GM19240 (cell line): ENCODE results near the gene TUBGCP3.

Experiments
- DNase-seq: peaks from one replicate; pipeline ENCODE4 v3.0.0; 2011; ENCODE audit warnings: low spot score; ENCODE audit not compliant: insufficient read length

TUBGCP3 gene

DNA sequence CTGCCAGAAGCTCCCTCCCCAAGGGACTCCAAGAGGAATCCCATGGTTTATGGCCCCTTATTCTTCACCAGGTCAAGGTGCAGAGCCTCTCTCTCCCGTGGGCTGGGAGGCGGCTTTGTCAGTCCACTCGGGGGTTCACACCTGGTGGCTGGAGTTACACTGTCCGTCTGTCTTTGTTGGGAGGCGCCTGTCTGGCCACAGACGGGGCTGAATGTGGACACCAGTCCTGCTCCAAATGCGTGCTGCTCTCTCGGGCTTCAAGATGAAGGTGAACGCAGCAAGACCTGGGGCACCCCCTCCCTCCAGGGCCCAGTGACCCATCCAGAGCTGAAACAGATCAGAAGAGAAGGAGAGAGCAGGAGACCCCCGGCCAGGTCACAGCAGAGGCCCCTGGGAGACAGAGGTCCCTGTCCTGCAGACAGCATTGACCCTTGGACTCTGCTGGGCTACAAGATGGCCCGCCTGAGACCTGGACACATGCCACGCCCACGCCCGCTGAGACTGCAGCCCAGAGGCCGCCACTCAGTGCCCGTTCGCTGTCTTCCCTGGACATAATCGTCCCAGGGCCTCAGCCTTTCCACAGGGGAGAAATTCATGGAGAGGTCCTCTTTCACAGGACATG, 29.9 kb upstream of the TUBGCP3 start:
- no peak for DNase-seq

- DNase-seq: no peak
These were observed 28.8 kb upstream of the TUBGCP3 start for GRCh38 chr13:112616586-112617362.

DNA sequence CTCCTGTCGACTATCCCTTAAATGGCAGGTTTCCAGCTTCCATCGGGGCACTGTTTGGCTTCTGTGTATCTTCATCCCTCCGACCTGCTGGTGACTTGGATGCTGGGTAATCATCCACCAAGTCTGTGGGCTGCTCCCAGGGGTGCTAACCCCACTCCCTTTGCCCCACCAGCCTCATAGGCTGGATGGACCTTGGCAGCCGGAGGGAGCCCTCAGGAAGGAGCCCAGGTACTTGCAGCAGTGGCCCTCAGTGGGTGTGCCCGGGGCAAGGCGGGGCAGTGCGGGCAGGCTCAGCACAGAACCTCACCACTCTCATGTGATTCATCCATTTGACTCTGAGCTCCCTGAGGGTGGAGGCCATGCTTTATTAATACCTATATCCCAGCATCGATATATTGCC, 27.4 kb upstream of the TUBGCP3 start:
- no peak for DNase-seq

GRCh38 chr13:112614835-112615234, 26.9 kb upstream of the TUBGCP3 start:
- no peak for DNase-seq

DNA sequence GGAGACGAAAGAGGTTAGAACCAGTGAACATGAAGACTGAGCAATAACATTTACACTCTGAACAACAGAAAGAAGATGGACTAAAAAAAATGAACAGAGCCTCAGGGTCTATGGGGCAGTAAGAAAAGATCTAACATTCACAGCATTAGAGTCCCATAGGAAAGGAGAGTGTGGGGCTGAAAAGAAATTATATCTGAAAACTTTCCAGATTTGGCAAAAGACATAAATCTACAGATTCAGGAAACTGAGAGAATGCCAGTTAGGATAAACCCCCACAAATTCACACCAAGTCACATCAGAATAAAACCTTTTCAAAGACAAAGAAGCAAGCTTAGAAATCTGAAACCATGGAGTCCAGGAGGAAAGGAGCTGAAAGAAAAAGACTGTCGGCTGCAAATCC, 20.3 kb upstream of the TUBGCP3 start:
- DNase-seq: no peak

DNA sequence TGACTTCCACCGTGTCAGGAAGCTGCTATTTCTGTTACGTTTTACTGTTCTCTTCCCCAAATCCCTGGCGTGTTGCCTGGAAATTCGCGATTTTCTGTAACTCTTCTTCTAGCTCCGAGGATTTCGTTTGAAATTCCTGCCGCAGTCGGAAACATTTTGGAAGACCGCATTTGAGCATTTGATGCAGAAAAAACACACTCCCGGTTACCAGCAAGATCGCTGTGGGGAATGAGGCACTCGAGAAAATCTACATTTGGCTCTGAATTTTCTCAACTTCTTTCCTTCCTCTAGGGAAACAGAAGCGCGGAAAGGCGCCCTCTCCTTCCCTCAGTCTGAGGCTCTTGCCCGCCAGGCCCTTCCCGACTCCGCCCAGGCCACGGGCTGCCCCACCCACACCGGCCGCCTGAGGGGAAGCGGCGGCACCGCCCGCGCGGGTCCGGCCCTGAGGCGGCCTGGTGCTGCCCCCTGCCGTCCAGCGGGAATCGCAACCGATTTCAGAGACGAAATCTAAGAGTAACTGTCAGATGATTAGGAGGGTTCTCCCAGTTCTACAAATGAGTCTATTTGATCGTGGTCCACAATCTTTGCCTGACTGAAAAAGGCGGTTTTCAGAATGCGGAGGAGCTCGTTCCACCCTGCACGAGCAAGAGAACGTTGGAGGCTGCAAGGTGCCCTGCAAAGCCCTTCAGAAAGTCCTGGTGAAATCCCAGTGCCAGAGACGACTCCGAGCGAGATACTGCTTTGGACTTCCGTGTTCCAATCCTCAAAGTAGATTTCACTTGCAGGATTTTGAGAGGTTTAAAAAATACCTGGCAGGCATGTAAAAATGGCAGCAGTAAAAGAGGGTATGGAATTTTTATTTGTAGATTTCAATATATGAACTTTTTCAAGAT, 18.4 kb upstream of the TUBGCP3 start:
- peak; percentile 89 for DNase-seq

- DNase-seq: no peak
These were observed 17.6 kb upstream of the TUBGCP3 start for GRCh38 chr13:112605531-112605990.

DNA sequence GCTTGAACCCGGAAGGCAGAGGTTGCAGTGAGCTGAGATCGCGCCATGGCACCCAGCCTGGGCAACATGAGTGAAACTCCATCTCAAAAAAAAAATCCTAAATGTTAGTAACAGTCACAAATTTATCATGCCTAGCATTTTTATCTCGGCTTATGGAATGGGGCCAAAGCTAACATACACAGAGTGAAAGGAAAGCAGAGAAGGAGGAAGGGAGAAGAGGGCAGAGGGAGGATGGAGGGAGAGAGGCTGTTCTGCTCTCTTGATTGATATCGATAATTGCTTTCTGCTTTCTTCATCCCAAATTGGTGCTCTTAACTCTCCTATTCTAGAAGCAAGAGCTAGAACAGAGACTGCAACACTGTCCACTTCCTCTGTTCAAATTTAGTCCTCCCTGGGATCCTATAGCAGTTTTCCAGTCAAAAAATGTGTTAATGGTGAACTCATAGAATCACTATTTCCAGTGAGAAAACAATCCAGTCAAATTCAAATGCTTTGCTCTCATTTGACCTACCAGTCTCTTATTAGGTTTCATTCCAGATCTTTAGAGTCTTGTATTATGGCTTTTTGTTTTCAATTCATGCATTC, 15.8 kb upstream of the TUBGCP3 start:
- no peak for DNase-seq

DNA sequence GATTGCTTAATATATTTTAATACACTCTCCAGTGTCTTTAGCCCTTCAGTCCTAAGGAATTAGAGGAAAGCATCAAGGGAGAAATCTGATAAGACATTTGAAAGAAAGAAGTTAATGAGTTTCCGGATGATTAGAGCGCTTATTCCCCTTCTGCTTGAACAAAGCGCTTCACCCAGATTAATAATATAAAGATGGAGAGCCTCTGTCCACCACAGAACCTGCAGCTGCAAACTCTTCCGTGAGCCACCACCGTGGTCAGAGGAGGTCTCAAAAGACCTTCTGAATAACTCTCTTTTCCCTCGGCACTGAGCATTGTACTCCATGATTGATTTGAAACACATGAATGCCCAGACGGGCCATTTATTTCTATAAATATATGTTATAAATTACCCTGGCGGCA, 14.2 kb upstream of the TUBGCP3 start:
- no peak for DNase-seq

DNA sequence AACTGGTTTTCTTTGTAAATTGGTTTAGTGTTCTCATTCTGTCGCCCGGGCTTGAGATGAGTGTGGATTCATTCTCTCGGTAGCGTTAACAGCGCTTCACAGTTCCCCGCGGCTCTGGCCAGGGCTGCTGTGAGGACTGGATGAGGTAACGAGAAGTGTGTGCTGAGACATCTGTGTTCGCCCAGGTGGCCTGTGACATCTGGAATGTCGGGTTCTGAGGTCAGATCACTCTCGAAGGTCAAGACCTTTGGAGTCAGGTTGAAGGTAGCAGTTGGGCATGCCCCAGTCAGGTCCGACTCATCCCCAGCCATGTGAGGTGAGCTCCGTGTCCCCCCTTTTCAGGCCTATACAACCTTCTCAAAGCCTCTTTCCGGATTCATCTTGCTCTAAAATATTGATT, 13.4 kb upstream of the TUBGCP3 start:
- DNase-seq: no peak

DNA sequence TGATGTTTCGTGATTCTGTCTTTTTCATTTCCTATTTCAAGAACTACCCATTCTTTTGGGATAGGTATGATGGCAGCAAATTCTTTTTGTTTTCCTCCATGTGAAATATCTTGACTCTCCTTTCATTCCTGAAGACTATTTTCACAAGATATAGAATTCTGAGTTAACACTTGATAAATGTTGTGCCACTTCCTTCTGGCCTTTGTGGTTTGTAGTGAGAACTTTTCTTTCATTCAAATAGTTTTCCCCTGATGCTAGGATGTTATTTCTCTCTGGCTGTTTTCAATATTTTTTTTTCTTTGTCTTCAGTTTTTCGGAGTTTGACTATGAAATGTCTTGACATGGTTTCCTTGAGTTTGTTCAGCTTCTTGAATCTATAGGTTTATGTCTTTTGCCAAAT, 8.3 kb upstream of the TUBGCP3 start:
- no peak for DNase-seq

DNA sequence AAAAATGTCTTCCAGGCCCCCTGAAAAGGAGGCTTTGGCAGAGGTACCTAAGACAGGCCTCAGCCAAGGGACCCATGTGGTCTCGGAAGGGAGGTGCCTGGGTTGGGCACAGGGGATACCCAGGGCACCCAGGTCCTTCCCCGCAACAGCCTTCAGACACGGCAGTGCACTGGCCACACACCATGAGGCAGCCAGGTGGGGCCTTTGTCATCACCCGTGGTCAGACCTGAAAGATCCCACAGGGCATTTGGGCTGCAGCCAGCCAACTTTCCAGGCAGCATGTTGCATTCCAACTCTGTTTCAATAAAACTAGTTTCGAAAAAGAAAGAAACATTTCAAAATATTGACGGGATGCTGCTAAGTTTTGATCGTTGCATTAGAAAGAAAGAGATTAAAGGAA, 4.7 kb upstream of the TUBGCP3 start:
- DNase-seq: no peak

DNA sequence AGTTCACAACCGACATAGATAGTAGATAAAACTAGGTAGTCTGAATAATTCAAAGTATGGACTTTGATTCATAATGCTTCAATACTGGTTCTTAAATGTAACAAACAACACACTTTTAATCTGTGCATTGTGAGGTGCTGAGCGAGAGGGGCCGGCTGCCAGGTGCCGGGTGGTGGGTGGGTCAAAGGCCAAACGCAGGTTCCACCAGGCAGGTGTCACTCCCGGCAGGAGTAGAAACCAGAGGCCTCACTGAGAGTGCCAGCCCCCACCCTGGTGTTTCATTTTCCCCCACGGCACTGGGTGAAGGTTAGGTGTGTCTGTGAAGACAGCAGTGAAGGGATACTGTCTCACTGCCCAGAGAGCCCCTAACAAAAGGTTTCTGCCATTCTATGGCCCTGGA, 4.2 kb upstream of the TUBGCP3 start:
- DNase-seq: no peak

DNA sequence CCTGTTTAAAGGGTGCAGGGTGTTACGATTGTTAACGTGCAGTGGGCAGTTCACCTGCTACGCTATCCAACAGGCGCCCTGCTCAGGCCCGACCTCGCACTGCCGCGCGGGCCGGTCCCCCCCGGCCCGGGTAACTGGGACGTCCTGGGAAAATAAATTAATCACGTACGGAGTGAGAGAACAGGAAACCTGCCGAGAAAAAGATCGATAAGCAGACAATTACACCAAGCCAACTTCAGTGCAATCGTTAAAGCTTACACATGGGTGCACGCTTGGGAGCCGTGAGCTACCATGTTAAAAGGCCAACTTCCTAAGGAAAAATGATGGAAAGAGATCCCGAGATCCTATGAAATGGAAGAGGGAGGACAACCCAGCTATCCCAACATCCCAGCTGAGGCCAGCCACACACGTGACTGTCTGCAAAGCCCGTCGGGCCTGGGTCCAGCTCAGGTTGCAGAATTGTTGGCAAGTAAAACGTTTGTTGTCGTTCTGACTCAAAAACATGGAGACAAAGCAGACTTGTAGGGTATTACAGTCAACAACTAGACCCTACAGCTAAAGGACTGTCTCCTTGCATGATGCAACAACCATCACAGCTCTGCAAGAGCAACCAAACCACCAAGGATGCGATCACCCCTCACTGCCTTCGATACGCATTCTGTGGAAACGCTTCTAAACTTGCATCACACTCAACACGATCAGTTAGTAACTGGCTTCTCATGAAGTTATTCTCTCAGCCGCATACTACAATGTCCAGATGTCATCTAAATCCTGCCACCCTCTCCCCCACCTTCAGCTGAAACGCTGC, 741 bp upstream of the TUBGCP3 start:
- no peak for DNase-seq

- DNase-seq: peak; percentile 39
These were observed 665 bp downstream of the TUBGCP3 start for GRCh38 chr13:112587212-112587763.

GRCh38 chr13:112586334-112586960, 1.5 kb downstream of the TUBGCP3 start:
- DNase-seq: no peak

DNA sequence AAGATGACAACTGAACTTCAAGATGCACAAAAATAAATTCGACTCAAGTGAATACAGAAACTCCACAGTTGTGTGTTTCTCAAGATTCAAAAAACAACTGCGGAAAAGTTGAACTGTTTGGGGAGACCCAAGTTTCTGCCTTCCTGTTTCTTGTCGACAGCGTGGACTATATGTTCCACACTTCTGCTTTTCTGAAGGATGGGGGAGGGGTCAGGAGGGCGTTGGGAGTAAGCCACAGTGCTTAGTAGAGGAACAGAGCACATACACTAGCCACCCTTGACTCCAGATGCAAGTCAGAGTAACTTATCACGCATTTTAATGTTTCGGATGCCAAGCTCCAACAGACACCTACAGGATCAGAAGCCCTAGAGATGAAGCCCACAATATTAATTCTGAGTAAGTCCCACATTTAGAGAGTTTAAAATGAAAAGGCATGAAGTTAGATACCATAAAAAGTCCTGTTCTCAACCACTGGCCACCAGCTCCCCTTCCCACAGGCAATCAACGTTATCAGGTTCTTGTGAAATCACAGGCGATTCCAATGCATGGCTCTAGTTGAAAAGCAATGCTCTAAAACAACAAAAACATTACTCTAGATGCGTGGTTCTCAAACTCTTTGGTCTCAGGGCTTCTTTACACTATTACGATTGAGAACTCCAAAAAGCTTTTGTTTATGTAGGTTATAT, 4.2 kb downstream of the TUBGCP3 start:
- DNase-seq: peak; percentile 28

GRCh38 chr13:112582263-112582662, 5.7 kb downstream of the TUBGCP3 start:
- DNase-seq: no peak

DNA sequence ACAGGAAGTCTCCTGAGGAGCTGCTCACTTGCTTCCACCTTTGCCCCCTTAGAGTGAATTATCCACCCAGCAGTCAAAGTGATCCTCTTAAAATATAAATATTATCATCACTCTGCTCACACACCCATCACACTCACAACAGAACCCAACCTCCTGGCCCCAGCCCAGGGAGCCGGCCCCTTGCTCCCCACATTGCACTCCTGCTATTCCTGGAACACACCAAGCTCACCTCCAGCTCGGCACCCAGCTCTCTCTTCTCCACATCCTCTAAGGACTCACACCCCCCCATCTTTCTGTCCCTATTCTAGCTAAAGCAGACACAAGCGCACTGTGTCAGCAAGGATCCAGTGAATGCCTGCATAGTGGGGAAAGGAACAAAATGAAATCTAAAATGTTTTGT, 7.0 kb downstream of the TUBGCP3 start:
- DNase-seq: no peak

DNA sequence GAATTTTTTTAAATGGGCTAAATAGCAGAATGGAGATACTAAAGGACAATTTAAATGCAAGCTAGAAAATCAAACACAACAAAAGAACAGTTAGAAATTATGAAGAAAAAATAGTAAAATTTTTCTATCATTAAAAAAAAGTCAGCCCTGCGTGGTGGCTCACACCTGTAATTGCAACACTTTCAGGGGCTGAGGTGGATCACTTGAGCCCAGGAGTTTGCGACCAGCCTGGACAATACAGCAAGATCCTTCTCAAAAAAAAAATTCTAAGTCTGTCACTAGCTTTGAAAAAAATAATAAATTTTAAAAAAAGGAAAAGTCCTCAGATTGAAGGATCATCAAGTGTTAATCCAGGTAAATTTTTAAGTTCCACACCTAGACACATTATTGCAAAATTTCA, 7.7 kb downstream of the TUBGCP3 start:
- DNase-seq: no peak
